CD4-positive, alpha-beta T cell (primary cell): ENCODE results near the gene TSHZ2. TPM values are rescaled to one million over a fixed set of nuclear protein-coding genes. Genes with fewer than 3 reads are reported as not detected.
A peak's percentile ranks its signal among the peaks of the same experiment; 100 is the strongest.

Experiments used
- ATAC-seq: fragments of 200-7000 bp; cut with Tn5 transposase; one replicate; pipeline ENCODE4 v1.10.0; 2022; ENCODE audit warnings: mild to moderate bottlenecking; ENCODE audit not compliant: poor library complexity
- CTCF ChIA-PET: fragments of 350-600 bp; sonication (Branson Sonifier 250); formaldehyde crosslinking; loops from one replicate; lab custom pipeline; 2021; ENCODE audit warnings: antibody characterized with exemption, inconsistent platforms; lab: Charles Lee
- POLR2A ChIA-PET: fragments of 350-600 bp; sonication (Branson Sonifier 250); formaldehyde crosslinking; loops from one replicate; lab custom pipeline; 2021; ENCODE audit warnings: antibody characterized with exemption, inconsistent platforms; lab: Charles Lee
- DNase-seq, 14 experiments: peaks; one replicate each; pipeline ENCODE4 v3.0.0-alpha.2; 2013 to 2020; ENCODE audit warnings: mixed read lengths in 2 of 14
- H3K27ac ChIP-seq, 2 donors: one replicate each; pipeline versions ENCODE4 v1.5.1 to v1.7.0; 2013; ENCODE audit warnings: low read length in 2 of 2, low read depth in 1 of 2, mild to moderate bottlenecking in 1 of 2
- H3K27me3 ChIP-seq, 2 experiments: 1 replicate in 1 of 2; 2 replicates in 1 of 2; pipeline versions ENCODE4 v1.6.1 to v1.7.0; 2013; ENCODE audit warnings: low read length in 2 of 2, control low read depth in 1 of 2, mild to moderate bottlenecking in 1 of 2, moderate library complexity in 1 of 2; ENCODE audit not compliant: insufficient read depth in 2 of 2, control insufficient read depth in 1 of 2
- H3K36me3 ChIP-seq: one replicate; pipeline ENCODE4 v1.6.1; 2013; ENCODE audit warnings: low read length, control low read depth; ENCODE audit not compliant: insufficient read depth
- H3K4me1 ChIP-seq: one replicate; pipeline ENCODE4 v1.6.1; 2013; ENCODE audit warnings: low read length, control low read depth; ENCODE audit not compliant: insufficient read depth
- H3K4me3 ChIP-seq: one replicate; pipeline ENCODE4 v1.5.1; 2013; ENCODE audit warnings: mild to moderate bottlenecking, low read length, moderate library complexity
- H3K9me3 ChIP-seq, 2 experiments: 1 replicate in 1 of 2; 2 replicates in 1 of 2; pipeline versions ENCODE4 v1.6.1 to v1.7.0; 2013; ENCODE audit warnings: low read length in 2 of 2, mild to moderate bottlenecking in 2 of 2, control low read depth in 1 of 2, moderate library complexity in 1 of 2; ENCODE audit not compliant: control insufficient read depth in 1 of 2, insufficient read depth in 1 of 2
- H3K27ac Mint-ChIP-seq: one replicate; pipeline ENCODE4 v1.8.0; 2020; ENCODE audit warnings: mixed read lengths
- H3K27me3 Mint-ChIP-seq: one replicate; pipeline ENCODE4 v1.8.0; 2021; ENCODE audit warnings: mixed read lengths
- H3K36me3 Mint-ChIP-seq: one replicate; pipeline ENCODE4 v1.8.0; 2021; ENCODE audit warnings: low read depth, mixed read lengths
- H3K4me1 Mint-ChIP-seq: one replicate; pipeline ENCODE4 v1.8.0; 2021; ENCODE audit warnings: low read depth, mixed read lengths
- H3K4me3 Mint-ChIP-seq: one replicate; pipeline ENCODE4 v1.8.0; 2020; ENCODE audit warnings: mild to moderate bottlenecking, mixed read lengths
- H3K9me3 Mint-ChIP-seq: one replicate; pipeline ENCODE4 v1.8.0; 2020; ENCODE audit warnings: mixed read lengths
- CTCF ChIP-seq: fragments of 200-600 bp; IDR thresholded peaks from one replicate; pipeline ENCODE4 v1.8.0; 2022; ENCODE audit warnings: antibody characterized with exemption, mild to moderate bottlenecking
- intact Hi-C, 2 experiments: fragments of 100-400 bp; cut with DNase I in 1 of 2; cut with micrococcal nuclease in 1 of 2; formaldehyde crosslinking; loops; one replicate each; pipeline versions ENCODE4 v1.15.1 to v1.9.0; 2023 to 2025; cut with DNase I, micrococcal nuclease
- total RNA-seq, 174 experiments: library from RNA in 2 of 174; stranded (reverse) in 2 of 174; gene quantifications; one replicate each; pipeline ENCODE4 v1.2.3 and lab custom pipeline; 2021 to 2026

TSHZ2 gene
- total RNA-seq, 2 experiments from 2014 or later: 26.1 to 27.4 TPM

DNA sequence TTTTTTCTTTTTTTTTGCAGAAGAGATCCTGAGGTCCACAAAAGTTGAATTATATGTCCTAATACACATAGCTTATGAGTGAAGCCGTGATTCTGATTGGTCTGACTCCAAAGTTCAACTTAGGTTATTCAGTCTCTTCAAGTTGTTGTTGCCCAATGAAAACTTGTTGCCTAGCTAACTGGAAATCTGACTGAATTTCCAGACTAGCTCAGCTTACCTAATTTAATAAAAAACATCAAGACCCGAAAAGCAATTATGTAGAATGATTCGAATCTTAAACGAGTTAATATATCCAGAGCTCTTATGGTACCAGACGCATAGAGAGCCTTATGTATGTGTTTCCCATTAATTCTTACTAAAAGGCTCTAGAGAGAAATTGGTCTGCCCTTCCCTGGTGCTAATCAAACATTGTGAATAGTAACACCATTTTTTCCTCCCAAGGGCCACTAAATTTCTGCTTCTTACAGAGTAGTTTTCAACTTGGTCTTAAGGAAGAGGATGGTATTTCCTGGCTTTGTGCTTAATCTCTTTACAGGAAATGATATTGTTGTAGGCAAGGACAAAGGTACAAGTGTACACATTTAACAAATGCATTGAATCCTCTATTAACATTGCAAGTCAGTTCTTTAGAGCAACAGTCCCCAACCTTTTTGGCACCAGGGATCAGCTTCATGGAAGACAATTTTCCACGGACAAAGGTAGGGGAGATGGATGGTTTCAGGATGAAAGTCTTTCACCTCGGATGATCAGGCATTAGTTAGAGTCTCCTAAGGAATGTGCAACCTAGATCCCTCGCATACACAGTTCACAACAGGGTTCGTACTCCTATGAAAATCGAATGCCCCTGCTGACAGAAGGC lies 107.9 kb downstream of the TSHZ2 start:
- no peak overlapping the region for H3K27ac ChIP-seq
- no peak for DNase-seq
- POLR2A ChIA-PET: interaction anchor here (0.6 to 1.5 kb wide), 3 partner anchors 14 to 109 kb away, joined by 3 read pairs; no protein-coding TSS in a partner anchor
- Mint-ChIP-seq H3K4me1 (peaks cover 28% of the 10 kb centered on the region), H3K36me3 (no peaks in the 10 kb centered on the region), H3K4me3 (no peak overlapping the region), H3K27ac (no peak overlapping the region), H3K27me3 (no peaks in the 10 kb centered on the region), H3K9me3 (no peaks in the 10 kb centered on the region)
- CTCF ChIA-PET: no interaction called here
- no peak for TF ChIP-seq CTCF
- no peaks in the 10 kb centered on the region for H3K9me3 ChIP-seq
- H3K27me3 ChIP-seq: no peaks in the 10 kb centered on the region
- H3K4me3 ChIP-seq: no peak overlapping the region
- intact Hi-C loops: loop anchor here in 1 of 2 experiments (5.0 kb wide), 1 partner anchor 108 kb away; the partner anchor contains the start of gene TSHZ2
- peaks cover 10% of the 10 kb centered on the region for H3K4me1 ChIP-seq
- ATAC-seq: no peak
- H3K36me3 ChIP-seq: no peaks in the 10 kb centered on the region

DNA sequence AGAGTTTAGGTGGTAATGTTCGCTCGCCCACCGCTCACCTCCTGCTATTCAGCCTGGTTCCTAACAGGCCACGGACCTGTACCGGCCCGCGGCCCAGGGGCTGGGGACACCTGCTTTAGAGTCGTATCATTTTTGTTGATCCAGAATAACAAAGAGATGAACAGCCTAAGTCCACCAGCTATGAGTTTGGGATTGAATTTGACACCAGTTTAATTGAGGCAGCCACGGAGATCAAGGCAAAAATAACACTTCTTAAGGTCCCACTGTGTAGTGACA lies 108.5 kb downstream of the TSHZ2 start:
- H3K27ac ChIP-seq: no peak overlapping the region
- H3K4me3 ChIP-seq: no peak overlapping the region
- DNase-seq: no peak
- H3K27ac Mint-ChIP-seq: no peak overlapping the region
- ChIA-PET CTCF (interaction anchor here (1.0 kb wide), 1 partner anchor 303 kb away, joined by 4 read pairs; no protein-coding TSS in a partner anchor), POLR2A (interaction anchor here (1.3 to 1.5 kb wide), 2 partner anchors 14 to 129 kb away, joined by 3 read pairs; no protein-coding TSS in a partner anchor)
- H3K4me1 Mint-ChIP-seq: peaks cover 28% of the 10 kb centered on the region
- ATAC-seq: no peak
- intact Hi-C loops: no loop called here
- no peak for TF ChIP-seq CTCF
- H3K4me3 Mint-ChIP-seq: no peak overlapping the region
- no peaks in the 10 kb centered on the region for H3K9me3 Mint-ChIP-seq
- no peaks in the 10 kb centered on the region for H3K36me3 Mint-ChIP-seq
- no peaks in the 10 kb centered on the region for H3K36me3 ChIP-seq
- H3K27me3 Mint-ChIP-seq: no peaks in the 10 kb centered on the region
- H3K9me3 ChIP-seq: no peaks in the 10 kb centered on the region
- H3K4me1 ChIP-seq: peaks cover 7% of the 10 kb centered on the region
- H3K27me3 ChIP-seq: no peaks in the 10 kb centered on the region

- no peaks in the 10 kb centered on the region for H3K9me3 ChIP-seq
- TF ChIP-seq CTCF: no peak
- Mint-ChIP-seq H3K27ac (peak overlapping the region; percentile 24), H3K9me3 (no peaks in the 10 kb centered on the region), H3K27me3 (no peaks in the 10 kb centered on the region), H3K4me3 (peak overlapping the region; percentile 37), H3K36me3 (no peaks in the 10 kb centered on the region), H3K4me1 (peaks cover 28% of the 10 kb centered on the region)
- DNase-seq (peak in 5 of 14 experiments; percentile 3 to 22 (median 15)), ATAC-seq (peak; percentile 24)
- ChIA-PET POLR2A (interaction anchor here (1.3 to 1.5 kb wide), 2 partner anchors 15 to 130 kb away, joined by 3 read pairs; no protein-coding TSS in a partner anchor), CTCF (interaction anchor here (1.0 kb wide), 1 partner anchor 304 kb away, joined by 4 read pairs; no protein-coding TSS in a partner anchor)
- intact Hi-C loops: no loop called here
- H3K27me3 ChIP-seq: no peaks in the 10 kb centered on the region
- H3K36me3 ChIP-seq: no peaks in the 10 kb centered on the region
- H3K4me1 ChIP-seq: peaks cover 3% of the 10 kb centered on the region
- H3K4me3 ChIP-seq: no peak overlapping the region
- H3K27ac ChIP-seq: no peak overlapping the region
Observed at GRCh38 chr20:53080969-53081871, 109.1 kb downstream of the TSHZ2 start.
